HG03342 (cell line): ENCODE measurements around the gene EPHB2.
"Not testable (repeated sequence)": the region's sequence is repeated elsewhere in the genome, so short reads cannot be mapped to it uniquely, and the experiment has no call there.

Experiments used
- ATAC-seq: cut with Tn5 transposase; IDR thresholded peaks from one replicate; pipeline ENCODE4 v1.9.1; 2021; ENCODE audit warnings: mild to moderate bottlenecking, moderate library complexity; ENCODE audit not compliant: unreplicated experiment

The EPHB2 gene

DNA sequence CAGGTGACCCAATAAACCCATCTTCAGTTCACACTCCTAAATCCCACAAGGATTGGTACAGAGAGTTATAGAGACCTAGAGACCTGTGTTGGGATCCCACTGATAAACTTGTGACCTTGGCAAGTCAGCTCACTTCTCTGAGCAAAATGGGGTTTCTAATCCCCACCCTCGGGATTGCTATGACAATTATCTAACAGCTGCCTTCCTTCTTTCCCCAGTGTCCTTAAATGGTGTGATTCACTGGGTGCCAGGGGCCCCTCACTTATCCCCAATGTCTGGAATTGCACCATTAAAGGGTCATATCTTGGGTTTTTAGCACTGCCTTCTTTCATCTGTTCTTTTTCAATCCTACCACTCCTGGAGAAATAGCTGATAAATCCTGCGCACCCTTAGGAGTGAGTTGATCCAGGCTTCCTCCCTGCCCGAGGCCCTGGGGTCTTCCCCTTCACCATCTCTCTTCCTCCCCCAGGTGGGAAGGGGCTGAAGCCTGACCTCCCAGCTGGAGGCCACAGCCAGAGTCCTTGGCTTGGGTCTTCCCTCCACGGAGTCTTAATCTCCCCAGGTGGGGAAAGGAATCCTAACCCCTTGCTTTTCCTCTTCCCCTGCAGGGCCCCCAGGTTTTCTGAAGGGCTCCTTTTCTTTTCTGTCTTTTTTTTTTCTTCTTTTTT, 222.3 kb downstream of the EPHB2 start:
- no peak for ATAC-seq

DNA sequence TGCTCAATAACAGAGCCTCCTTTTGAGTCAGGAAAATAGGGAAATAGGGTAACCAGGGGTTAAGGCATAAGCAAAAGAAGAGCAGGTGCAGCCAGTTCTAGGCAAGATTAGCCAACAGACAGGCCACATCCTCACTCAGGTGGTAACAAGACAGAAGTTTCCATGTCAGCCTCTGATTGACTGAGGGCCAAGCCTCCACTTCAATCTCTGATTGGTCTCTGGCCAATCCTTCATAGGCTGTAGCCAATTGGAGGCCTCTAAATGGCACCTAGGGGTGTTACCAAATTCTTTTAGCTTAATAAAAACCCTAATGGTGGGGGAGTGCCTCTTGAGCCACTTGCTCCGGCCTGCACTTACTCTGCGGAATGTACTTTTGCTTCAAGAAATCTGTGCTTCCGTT, 224.8 kb downstream of the EPHB2 start:
- no peak for ATAC-seq

GRCh38 chr1:22936681-22937080, 226.0 kb downstream of the EPHB2 start:
- no peak for ATAC-seq

- no peak for ATAC-seq
These were observed 230.6 kb downstream of the EPHB2 start for GRCh38 chr1:22941257-22941656.

DNA sequence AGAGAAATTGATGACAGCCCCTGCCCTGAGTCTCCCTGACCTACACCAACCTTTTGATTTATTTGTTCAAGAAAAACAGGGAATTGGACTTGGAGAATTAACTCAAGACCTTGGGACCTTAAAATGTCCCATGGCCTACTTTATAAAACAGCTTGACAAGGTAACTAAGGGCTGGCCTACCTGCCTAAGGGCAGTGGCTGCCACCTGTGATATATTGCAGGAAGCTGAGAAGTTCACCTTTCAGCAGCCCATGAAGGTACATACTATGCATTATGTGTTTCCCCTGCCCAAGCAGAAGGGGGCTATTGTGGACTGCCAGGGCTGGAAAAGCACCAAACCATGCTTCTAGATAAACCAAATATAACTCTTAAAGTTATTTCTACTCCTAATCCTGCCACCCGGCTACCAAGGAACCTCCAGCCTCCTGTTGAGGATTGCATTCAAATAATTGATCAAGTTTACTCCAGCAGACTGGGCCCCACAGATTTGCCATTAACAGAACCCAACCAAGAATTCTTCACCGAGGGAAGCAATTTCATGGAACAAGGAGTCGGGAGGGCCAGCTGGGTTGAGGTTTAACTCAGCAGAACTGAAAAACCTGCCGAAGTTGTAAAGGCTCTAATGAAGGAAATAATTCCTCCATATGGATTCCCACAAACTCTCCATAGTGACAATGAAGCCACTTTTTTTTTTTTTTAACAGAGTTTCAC, 233.9 kb downstream of the EPHB2 start:
- no peak for ATAC-seq

GRCh38 chr1:22945171-22945570, 234.5 kb downstream of the EPHB2 start:
- not testable (repeated sequence) for ATAC-seq

DNA sequence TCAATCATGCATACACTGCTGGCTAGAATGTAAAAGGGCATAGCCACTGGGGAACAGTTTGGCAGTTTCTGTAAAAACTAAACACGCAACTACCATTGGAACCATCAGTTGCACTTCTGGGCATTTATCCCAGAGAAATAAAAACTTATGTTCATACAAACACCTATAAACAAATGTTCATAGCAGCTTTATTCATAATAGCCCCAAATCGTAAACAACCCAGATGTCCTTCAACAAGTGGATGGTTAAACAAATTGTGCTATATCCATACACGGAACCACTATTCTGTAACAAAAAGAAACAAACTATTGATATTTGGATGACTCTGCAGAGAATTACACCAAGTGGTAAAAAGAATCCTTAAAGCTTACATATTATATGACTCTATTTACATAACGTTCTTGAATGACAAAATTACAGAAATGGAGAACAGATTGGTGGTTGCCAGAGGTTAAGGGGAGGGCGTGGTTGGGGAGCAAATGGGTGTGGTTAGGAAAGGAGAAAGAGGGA, 239.2 kb downstream of the EPHB2 start:
- no peak for ATAC-seq

- ATAC-seq, result no peak
These were observed 241.2 kb downstream of the EPHB2 start for GRCh38 chr1:22951796-22952195.

DNA sequence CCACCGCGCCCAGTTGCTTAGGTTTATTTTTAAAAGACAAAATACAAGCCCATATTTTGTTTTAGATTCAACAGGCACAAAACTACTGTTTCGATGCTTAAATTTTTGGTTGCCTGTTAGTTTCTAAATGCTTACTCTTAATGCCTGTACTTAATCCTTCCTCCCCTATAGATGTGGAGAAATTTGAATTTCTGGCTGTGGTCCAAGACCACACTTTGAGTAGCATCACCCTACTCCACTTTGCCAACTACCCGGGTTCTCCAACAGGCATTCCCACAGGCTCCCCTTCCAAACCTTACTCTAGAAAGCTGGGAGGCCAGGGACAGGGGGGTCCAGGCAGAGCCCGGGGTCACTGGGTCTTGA, 242.0 kb downstream of the EPHB2 start:
- no peak for ATAC-seq

DNA sequence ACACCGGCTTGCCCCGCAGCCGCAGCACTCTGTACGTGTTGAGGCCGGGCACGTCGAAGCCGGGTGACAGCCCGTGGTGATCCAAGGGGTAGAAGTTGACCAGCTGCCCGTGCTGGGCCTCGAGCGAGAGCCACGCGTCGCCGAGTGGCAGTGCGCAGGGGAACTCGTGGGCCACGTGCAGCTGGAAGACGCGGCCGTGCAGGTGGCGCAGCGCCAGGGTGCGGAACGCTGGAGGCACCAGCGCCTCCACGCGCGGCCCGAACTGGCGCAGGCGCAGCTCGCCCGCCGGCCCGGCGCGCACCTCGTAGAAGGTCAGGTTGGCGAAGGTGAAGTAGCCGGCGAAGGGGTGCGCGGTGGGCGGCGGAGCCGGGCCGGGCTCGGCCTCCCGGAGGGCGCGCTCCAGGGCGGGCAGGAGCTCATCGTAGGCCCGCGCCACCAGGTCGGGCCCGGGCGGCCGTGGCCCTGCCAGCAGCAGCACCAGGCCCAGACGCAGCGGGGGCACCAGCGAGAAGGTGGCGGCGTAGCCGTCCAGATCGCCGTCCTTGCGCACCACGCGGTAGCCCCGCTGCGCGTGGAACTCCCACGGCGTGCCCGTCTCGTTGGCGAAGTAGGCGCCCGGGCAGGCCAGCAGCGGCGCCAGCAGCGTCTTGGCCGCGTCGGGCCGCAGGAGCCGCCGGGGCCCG, 242.6 kb downstream of the EPHB2 start:
- ATAC-seq, result no peak

DNA sequence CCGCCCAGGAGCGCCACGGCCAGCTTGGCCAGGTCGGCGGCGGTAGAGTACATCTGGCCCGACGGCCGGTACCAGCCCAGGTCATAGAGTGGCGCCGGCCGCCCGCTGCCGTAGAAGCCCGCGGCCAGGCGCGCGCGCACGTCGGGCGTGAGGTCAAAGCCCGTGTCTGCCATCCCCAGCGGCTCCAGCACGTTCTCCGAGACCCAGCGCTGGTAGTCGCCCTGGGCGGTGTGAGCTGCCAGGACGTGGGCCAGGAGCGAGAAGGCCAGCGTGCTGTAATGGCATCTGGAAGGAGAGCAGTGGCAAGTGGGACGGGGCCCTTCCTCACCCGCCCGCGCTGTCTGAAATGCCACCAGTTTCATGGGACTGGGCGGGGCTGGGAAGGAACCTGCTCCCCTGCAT, 243.1 kb downstream of the EPHB2 start:
- ATAC-seq, result no peak

- ATAC-seq, result no peak
These were observed 244.5 kb downstream of the EPHB2 start for GRCh38 chr1:22955146-22955545.

GRCh38 chr1:22957066-22957465, 246.4 kb downstream of the EPHB2 start:
- ATAC-seq, result no peak

GRCh38 chr1:22958556-22958955, 247.9 kb downstream of the EPHB2 start:
- no peak for ATAC-seq

DNA sequence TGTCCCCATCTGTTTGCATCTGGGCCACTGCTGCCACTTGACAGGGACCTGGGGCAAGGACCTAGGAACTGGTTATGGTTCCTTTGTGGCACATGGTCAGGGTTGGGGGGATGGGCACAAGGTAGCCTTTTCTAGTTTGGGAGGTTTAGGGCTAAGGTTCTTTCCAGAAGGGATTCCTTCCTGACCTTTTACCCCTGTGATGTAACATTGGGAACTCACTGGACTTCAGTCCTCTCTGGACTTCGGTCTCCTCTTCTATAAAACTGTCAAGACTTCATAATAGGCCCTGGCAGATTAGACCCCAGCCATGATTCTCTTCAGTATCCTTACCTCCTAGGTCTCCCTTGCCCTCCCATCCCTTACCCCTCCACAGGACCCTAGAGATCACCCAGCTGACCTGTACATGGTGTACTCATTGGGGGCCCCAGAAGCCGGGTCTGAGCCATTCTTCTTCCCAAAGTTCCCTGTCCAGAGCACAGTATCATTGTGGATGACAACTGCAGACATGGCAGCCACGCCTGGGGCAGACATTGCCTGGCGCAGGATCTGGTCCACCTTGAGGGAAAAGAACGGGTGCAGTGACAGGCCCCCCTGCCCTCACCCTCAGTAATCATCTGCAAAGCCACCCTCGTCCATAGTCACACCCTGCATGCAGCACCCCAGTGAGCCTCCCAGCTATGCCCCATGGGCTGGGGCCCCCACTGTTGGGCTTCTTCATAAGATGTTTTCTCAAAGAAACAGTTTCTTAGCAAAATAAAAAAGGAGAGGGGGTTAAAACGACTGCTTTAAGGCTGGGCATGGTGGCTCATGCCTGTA, 249.1 kb downstream of the EPHB2 start:
- ATAC-seq, result no peak

GRCh38 chr1:22962558-22962957, 251.9 kb downstream of the EPHB2 start:
- no peak for ATAC-seq

DNA sequence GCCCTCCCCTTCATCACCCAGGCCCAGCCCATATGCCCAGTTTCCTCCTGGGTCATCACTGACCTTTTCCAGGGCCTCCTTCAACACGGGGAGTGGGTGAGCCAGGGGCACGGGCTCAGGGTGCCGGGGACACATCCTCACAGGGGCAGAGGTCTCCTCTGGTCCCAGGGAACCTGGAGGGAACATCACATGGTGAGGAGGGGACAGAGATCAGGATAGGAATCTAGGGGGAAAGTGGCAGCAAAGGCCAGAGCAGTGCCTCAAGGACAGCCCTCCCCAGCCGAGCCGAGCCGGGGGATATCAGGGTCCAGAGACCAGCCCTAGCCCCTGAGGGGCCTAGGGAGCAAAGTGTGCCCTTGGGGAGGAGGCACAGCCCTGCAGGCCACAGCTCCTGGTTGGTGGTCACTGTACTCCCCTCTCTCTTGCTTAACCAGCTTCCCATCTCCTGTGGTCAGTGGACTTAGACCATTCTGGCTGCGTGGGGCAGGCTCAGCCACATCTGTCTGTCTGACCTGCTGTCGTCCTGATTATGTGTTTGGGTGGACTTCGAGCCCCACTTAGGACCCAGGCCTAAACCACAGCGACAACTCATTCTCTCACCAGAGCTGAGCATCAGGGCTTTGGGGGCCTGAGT, 252.5 kb downstream of the EPHB2 start:
- ATAC-seq, result no peak

GRCh38 chr1:22966309-22966708, 255.7 kb downstream of the EPHB2 start:
- no peak for ATAC-seq

DNA sequence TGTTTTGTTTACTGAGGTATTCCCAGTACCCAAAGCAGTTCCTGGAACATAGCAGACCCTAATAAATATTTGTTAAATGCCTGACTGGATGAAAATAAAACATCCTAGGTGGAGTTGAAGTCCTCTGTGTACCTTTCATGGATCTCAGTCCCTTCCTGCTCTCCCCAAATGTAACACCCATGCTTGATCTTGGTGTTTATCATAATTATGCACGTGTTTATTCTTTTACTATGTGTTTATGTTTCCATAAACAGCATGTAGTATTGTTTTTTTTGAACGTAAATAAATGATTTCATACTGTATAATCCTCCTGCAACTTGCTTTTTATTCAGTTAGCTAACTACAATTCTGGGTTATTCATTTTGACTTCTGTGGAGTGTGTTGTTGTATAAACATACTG, 257.2 kb downstream of the EPHB2 start:
- no peak for ATAC-seq

DNA sequence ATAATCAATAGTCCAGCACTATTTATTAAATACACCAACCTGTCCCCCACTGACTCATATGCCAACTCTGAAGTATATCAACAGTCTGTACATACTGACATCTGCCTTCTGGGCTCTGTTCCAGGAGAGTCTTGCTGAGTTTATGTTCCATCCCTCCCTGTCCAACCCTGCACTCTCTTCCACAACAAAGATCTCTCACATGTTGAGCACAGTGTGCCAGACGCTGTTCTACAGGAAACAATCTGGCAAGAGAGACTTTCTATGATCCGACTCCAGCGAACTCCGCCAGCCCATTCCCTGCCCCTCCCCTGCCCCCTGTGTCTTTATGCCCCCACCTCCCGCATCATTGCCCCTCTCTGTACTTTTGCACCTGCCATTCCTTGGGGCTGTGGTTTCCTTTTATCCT, 258.7 kb downstream of the EPHB2 start:
- no peak for ATAC-seq

DNA sequence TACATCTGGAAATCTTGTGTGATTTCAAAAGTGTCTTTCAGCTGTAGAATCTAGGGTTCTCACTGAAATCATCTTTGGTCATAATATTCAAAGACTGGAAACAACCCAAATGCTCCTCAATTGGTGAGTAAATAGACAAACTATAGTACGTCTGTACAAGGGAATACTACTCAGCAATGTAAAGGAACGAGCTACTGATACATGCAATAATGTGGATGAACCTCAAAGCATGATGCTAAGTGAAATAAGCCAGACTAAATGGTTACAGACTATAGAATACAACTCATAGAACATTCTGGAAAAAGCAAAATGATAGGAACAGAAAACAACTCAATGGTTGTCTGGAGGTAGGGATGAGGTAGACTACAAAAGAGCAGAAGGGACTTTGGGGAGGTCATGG, 259.5 kb downstream of the EPHB2 start:
- ATAC-seq, result no peak
